PFSK-1 (cell line): ENCODE results near the gene PPARA.

Experiments
- FOXP2 ChIP-seq: optimal IDR thresholded peaks from 2 replicates; pipeline ENCODE3; 2011; ENCODE audit warnings: borderline replicate concordance, control low read depth, inconsistent platforms; ENCODE audit not compliant: insufficient read depth; ENCODE audit errors: extremely low read length, extremely low read depth
- POLR2AphosphoS5 ChIP-seq: IDR thresholded peaks from 2 replicates; pipeline ENCODE4 v1.6.1; 2012; ENCODE audit warnings: low read depth, mild to moderate bottlenecking, control low read depth, low read length, moderate library complexity
- REST ChIP-seq, 2 experiments: IDR thresholded peaks; 2 replicates each; pipeline versions ENCODE4 v1.6.1 to v1.8.0; 2011 to 2012; ENCODE audit warnings: low read depth in 2 of 2, low read length in 2 of 2, control low read depth in 1 of 2, inconsistent platforms in 1 of 2, mild to moderate bottlenecking in 1 of 2, moderate library complexity in 1 of 2; ENCODE audit not compliant: insufficient read depth in 1 of 2
- SIN3A ChIP-seq: IDR thresholded peaks from 2 replicates; pipeline ENCODE4 v1.6.1; 2012; ENCODE audit warnings: mild to moderate bottlenecking, low read length, moderate library complexity, borderline replicate concordance; ENCODE audit not compliant: insufficient read depth
- TAF1 ChIP-seq: IDR thresholded peaks from 2 replicates; pipeline ENCODE4 v1.6.1; 2012; ENCODE audit warnings: low read length, control low read depth, borderline replicate concordance; ENCODE audit not compliant: insufficient read depth

- no peak for TF ChIP-seq POLR2AphosphoS5
- no peak for TF ChIP-seq SIN3A
- no peak for TF ChIP-seq REST (IDR thresholded peaks at IDR 0.05; ENCODE audit: insufficient read depth in 1 of 2, low read depth in 2 of 2, low read length in 2 of 2)
- TF ChIP-seq FOXP2: no peak
- TF ChIP-seq TAF1: no peak
These were observed 95.9 kb downstream of the PPARA start for GRCh38 chr22:46246178-46246577.
